ENCODE results near the gene EGFLAM. TPM values are rescaled to one million over a fixed set of nuclear protein-coding genes. Genes with fewer than 3 reads are reported as not detected.

The EGFLAM gene
- total and polyA plus RNA-seq, 2 donors (not counting 3 experiments of a cell fraction or from before 2014, with no cell fraction given), result 1.2 to 2.7 TPM

DNA sequence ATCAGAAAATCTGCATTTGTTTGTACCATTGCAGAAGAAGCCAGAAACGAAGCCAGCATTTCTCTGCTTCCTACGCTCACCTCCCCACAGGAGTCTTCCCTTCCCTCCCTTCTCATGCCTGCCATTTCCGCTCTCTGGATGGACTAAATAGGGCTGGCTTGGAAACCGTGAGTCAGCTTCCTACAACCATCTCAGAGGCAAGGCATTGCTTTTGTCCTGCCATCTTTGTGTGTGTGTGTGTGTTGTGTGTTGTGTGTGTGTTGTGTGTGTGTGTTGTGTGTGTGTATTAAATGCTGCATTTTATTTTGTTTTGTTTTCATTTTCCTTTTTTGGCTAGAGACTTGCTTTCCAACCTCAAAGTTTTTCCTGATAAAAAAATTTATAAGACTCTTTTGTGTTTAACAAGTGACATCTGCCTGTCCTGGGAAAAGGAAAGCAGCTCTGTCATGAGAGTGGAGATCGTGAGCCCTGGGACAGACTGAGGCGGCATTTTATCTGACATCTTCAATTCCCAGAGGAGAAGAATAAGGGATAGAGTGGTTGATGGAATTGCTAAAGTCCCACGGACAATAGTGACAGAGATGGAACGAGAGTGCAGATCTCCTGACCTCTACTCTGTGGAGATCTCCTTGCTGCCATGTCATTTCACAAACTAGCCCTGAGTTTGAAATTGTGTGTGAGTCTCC lies 7.5 kb upstream of the EGFLAM start:
- no peaks in the 10 kb centered on the region for H3K4me1 ChIP-seq (ENCODE audit: control insufficient read depth, extremely low read depth, insufficient read depth, low read length)
- no peak overlapping the region for H2AFZ ChIP-seq (ENCODE audit: low read depth, low read length)
- no peak overlapping the region for H3K27ac ChIP-seq (ENCODE audit: insufficient read depth, low read depth, low read length)
- no peaks in the 10 kb centered on the region for H3K79me2 ChIP-seq (ENCODE audit: control insufficient read depth, insufficient read depth, low read length)
- dilution Hi-C loops (cut with MboI; ENCODE audit: extremely low pct_ligation_motif_present, low sequenced_read_pairs) (no loop called here), intact Hi-C loops (cut with micrococcal nuclease) (no loop called here)
- CTCF ChIA-PET, result interaction anchor here (1.5 to 2.5 kb wide), 2 partner anchors 15 kb away, joined by 5 to 11 read pairs; no protein-coding TSS in a partner anchor
- no peak for TF ChIP-seq GATA2 (IDR thresholded peaks at IDR 0.05; ENCODE audit: insufficient read depth, insufficient read length, low read depth, low read length)
- TF ChIP-seq, protein P1, sequence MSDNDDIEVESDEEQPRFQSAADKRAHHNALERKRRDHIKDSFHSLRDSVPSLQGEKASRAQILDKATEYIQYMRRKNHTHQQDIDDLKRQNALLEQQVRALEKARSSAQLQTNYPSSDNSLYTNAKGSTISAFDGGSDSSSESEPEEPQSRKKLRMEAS (IDR thresholded peaks at IDR 0.05; ENCODE audit: insufficient read depth, insufficient read length), result no peak
- TF ChIP-seq FOS (IDR thresholded peaks at IDR 0.05; ENCODE audit: borderline replicate concordance, insufficient read depth, low read length), result no peak
- TF ChIP-seq EZH2 (IDR thresholded peaks at IDR 0.05; ENCODE audit: borderline replicate concordance, low read depth, low read length, severe bottlenecking), result no peak
- TF ChIP-seq POLR2AphosphoS5 (IDR thresholded peaks at IDR 0.05; ENCODE audit: insufficient read depth, low read depth, low read length), result no peak
- no peak for TF ChIP-seq CTCF (IDR thresholded peaks at IDR 0.05; ENCODE audit: extremely low read depth in 1 of 2, insufficient read depth in 1 of 2, low read depth in 1 of 2, low read length in 2 of 2)
- H3K27me3 ChIP-seq (ENCODE audit: control insufficient read depth in 2 of 2, insufficient read depth in 2 of 2, low read length in 2 of 2), result peaks cover 0 to 5% of the 10 kb centered on the region in 2 experiments
- POLR2A ChIA-PET, result no interaction called here
- H3K9me3 ChIP-seq (replicated peaks; ENCODE audit: control insufficient read depth, insufficient read depth, low read length), result no peaks in the 10 kb centered on the region
- H3K9ac ChIP-seq (replicated peaks; ENCODE audit: extremely low read depth, insufficient read depth, low read length), result no peak overlapping the region
- H4K20me1 ChIP-seq (replicated peaks; ENCODE audit: control insufficient read depth, extremely low read depth, insufficient read depth, low read length), result no peaks in the 10 kb centered on the region
- FAIRE-seq (no peak), DNase-seq (ENCODE audit: low read depth, low spot score) (no peak)
- H3K4me2 ChIP-seq (ENCODE audit: insufficient read depth, low read length), result no peak overlapping the region
- H3K9me1 ChIP-seq (replicated peaks; ENCODE audit: control insufficient read depth, extremely low read depth, insufficient read depth, low read length), result no peaks in the 10 kb centered on the region
- H3K36me3 ChIP-seq (ENCODE audit: control insufficient read depth in 2 of 2, extremely low read depth in 1 of 2, insufficient read depth in 2 of 2, low read length in 2 of 2), result no peaks in the 10 kb centered on the region
- H3K4me3 ChIP-seq (replicated peaks in 1 of 3; ENCODE audit: insufficient read depth in 1 of 3, low read depth in 1 of 3, low read length in 3 of 3), result no peak overlapping the region
- no TSS peak for BruUV-seq (replicated peaks)
